GM19035 (cell line): ENCODE data around the gene SMURF1.

Experiments
- ATAC-seq: cut with Tn5 transposase; IDR thresholded peaks from one replicate; pipeline ENCODE4 v1.9.1; 2021; ENCODE audit not compliant: unreplicated experiment

SMURF1 gene

GRCh38 chr7:99098824-99099498, 44.9 kb downstream of the SMURF1 start:
- ATAC-seq, result no peak

- no peak for ATAC-seq
These were observed 45.6 kb downstream of the SMURF1 start for GRCh38 chr7:99098286-99098823.

DNA sequence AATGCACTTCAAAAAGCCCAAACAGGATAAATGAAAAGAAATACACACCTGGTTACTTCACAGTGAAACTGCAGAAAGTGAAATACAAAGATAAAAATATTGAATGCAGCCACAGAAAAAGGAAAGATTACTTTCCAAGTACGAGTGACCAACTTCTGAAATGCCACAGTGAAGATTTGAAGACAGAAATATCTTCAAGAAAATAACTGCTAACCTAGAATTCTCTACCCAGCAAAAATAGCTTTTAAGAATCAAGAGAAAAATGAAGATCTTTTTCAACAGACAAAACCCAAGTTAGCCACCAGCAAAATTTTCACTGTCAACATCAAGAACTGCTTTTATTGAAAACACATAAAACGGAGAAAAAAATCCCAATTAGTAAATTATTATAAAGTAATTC, 46.2 kb downstream of the SMURF1 start:
- ATAC-seq, result no peak

DNA sequence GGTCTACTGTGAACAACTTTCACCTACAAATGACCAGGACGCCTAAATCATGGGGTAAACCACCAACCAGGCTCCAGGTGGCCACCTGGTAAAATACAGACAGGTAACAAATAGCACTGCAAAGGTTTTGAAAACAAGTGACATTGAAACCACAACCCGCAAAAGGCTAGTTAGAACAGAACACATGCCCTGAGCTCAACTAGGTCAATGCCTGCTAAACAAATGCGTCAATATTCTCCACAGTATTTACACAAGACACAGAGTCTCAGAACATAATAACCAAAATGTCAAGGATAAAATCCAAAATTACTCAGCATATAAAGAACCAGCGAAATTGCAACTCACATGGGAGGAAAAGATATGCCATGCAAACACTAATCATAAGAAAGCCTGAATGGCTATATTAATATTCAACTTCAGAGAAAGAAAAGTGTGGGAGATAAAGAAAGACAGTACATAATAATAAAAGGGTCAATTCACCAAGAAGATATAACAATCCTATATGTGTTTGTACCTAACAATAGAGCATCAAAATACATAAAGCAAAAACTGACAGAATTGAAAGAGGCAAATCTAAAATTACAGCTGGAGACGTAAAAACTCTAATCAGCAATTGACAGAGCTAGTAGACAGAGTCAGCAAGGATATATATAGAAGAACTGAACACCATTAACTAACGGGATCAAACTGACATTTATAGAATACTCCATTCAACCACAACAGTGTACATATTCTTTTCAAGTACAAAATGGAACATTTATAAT, 47.6 kb downstream of the SMURF1 start:
- no peak for ATAC-seq

GRCh38 chr7:99095698-99096097, 48.2 kb downstream of the SMURF1 start:
- ATAC-seq, result no peak

- no peak for ATAC-seq
These were observed 49.5 kb downstream of the SMURF1 start for GRCh38 chr7:99094401-99094800.

GRCh38 chr7:99092064-99092720, 51.7 kb downstream of the SMURF1 start:
- no peak for ATAC-seq

DNA sequence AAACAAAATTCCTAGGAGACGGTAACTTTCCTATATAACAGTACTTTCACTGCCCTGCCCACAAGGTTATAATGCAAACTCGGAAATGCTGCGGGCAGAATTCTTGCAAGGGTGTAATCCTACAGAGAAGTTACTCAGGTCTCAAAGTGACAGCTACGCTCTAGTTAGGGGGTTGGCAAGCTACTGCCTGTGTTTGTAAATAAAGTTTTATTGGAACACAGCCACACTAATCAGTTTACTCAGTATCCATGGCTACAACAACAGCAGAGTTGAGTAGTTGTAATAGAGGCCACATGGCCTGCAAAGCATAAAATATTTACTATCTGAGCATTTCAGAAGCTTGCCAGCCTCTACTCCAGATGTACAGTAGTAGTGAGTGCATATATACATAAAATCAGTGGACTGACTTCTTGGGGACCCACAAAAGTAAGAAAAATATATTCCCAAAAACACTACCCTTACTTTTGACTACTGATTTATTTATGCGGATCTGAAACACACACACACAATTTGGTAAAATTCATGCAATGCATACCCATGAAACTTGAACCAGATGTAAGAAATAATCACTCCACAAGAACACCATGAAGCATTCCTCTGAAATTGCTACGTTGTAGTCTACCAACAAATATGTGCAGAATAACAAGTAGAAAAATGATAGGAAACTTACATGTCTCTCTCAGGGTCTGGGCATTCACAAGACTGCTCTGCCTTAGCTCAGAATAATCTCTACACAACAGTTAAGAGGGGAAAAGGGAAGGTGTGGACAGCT, 53.0 kb downstream of the SMURF1 start:
- no peak for ATAC-seq

- no peak for ATAC-seq
These were observed 53.8 kb downstream of the SMURF1 start for GRCh38 chr7:99089914-99090629.

DNA sequence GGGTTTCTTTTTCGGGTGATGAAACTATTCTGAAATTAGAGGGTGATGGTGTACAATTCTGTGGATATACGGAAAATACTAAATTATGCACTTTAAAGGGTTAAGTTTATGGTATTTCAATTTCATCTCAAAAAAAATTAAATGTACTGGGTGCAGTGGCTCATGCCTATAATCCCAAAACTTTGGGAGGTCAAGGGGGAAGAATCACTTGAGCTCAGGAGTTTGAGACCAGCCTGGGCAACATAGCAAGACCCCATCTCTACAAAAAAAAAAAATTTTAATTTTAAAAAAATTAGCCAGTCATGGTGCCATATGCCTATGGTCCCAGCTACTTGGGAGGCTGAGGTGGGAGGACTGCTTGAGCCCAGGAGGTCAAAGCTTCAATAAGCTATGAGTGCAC, 57.0 kb downstream of the SMURF1 start:
- no peak for ATAC-seq

DNA sequence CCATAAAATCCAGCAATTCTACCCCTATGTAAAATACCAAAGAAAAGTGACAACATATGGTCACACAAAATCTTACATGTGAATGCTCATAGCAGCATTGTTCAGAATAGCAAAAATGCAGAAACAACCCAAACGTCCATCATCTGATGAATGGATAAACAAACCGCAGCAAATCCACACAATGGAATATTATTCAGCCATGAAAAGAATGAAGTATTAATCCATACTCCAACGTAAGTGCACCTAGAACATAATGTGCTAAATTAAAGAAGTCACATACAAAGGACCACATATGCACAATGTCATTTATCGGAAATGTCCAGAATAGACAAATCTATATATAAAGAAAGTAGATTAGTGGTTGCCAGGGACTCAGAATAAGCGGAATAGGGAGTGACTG, 57.4 kb downstream of the SMURF1 start:
- ATAC-seq, result no peak

GRCh38 chr7:99083733-99084132, 60.2 kb downstream of the SMURF1 start:
- no peak for ATAC-seq

DNA sequence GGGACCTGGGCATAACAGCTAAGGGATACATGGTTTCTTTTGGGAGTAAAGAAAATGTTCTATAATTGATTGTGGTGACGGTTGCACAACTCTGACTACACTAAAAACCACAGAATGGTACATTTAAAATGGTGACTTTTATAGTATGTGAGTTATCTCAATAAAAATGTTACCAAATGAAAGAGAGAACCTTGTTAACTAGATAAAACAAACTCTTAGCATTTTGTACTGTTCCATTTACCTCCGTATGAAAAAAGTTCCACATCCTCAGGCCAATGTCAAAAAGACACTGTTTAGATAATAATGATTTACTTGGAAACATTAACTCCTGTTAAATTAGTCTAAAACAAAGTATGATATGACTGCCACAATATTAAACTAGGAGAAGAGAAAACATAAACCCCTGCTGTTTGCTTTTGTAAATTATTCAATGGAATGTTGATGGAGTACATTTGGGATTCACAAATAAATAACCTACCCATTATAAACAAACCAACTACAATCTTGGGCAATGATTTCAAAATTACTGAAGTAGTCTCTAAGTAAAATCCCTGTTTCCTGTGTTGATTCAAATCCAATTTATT, 60.7 kb downstream of the SMURF1 start:
- no peak for ATAC-seq

- no peak for ATAC-seq
These were observed 63.2 kb downstream of the SMURF1 start for GRCh38 chr7:99080679-99081078.

DNA sequence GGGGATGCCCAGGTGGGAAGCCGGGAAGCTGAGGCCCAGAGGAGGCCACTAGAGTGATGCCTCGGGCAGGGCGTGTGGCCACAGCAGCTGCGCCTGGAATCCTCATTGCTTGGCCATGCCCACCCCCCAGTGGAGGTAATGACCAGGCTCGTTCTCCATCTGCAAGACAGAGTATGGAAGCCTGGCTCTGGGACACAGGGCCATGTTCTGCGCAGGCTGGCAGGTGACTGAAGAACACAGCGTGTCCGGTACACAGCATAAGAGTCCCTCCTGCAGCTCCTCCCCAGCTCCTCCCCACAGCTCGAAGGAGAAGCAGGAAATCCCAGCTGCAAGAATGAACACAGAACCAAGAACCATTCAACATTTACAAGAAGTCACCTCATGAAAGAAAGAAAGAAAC, 64.8 kb downstream of the SMURF1 start:
- ATAC-seq, result no peak

DNA sequence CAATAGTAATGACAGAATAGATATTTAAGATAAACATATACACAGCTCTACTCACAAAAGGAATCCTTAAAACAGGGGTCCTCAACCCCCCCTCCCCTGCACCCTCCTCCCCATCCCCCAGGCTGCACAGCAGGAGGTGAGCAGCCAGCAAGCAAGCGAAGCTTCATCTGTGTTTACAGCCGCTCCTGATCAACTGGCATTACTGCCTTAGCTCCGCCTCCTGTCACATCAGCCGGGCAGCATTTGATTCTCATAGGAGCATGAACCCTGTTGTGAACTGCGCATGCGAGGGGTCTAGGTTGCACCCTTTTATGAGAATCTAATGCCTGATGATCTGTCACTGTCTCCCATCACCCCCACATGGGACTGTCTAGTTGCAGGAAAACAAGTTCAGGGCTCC, 65.5 kb downstream of the SMURF1 start:
- ATAC-seq, result no peak

DNA sequence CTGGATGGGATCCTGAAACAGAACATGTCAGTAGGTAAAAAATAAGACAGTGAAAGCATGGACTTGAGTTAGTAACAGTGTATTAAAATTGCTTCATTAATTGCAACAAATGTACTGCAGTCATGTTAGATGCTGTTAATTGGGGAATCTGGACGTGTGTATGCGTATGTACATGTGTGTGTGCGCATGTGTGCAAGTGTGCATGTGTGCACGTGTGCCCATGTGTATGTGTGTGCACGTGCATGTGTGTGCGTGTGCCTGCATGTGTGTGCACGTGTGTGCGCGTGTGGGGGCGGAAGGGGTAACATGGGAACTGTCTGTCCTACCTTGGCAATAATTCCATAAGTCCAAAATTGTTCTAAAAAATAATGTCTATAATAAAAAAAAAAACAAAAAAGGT, 67.3 kb downstream of the SMURF1 start:
- ATAC-seq, result no peak

DNA sequence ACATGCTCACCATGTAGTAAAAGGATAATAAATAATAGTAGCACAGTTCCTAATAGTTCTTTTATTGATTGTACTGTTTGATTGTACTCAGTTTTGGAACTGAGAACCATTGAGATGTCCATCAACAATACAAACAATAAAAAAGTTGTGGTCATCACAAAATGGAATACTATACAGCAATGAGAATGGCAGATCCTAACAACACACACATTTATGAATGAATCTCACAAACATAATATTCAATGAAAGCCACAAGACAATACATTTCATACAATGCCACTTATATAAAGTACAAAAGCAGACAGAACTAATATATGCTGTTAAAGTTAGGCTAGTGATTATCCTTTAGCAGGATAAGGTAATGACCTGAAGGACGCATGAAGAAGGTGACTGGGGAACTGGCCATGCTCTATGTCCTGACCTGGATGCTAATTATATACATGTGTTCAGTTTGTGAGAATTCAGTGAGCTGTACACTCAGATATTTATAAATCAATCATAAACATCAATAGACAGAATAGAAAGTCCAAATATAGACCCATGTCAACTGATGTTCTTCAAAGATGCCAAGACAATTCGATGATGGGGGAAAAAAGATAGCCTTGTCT, 70.0 kb downstream of the SMURF1 start:
- ATAC-seq, result no peak

DNA sequence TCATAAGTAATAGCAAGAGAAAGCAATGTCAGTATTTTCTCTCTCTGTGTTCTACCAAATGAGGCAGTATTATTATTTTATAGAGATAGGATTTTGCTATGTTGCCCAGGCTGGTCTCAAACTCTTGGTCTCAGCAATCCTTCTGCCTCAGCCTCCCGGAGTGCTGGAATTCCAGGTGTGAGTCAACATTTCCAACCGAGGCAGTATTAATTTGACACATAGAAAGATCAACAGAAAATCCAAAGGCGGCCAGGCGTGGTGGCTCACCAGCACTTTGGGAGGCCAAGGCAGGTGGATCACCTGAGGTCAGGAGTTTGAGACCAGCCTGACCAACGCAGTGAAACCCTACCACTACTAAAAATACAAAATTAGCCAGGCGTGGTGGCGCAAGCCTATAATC, 71.8 kb downstream of the SMURF1 start:
- no peak for ATAC-seq

- ATAC-seq, result no peak
These were observed 73.5 kb downstream of the SMURF1 start for GRCh38 chr7:99070361-99070760.
